GM18867 (cell line): ENCODE measurements around the gene ARPC4.
"Not testable (repeated sequence)": the region's sequence is repeated elsewhere in the genome, so short reads cannot be mapped to it uniquely, and the experiment has no call there.

Experiments
- ATAC-seq: cut with Tn5 transposase; IDR thresholded peaks from one replicate; pipeline ENCODE4 v1.9.1; 2021; ENCODE audit warnings: mild to moderate bottlenecking, moderate library complexity; ENCODE audit not compliant: unreplicated experiment

Gene ARPC4

GRCh38 chr3:9769426-9770275 is 23.2 kb upstream of the ARPC4 start, which contains the start of gene CAMK1:
CAMK1 (minus strand) TSS chr3:9769947; CDS start chr3:9767749, 2,198 bp downstream.
- ATAC-seq: no peak

- no peak for ATAC-seq
Measured at GRCh38 chr3:9770276-9770812, 22.5 kb upstream of the ARPC4 start.

- not testable (repeated sequence) for ATAC-seq
Measured at GRCh38 chr3:9771007-9771406, 21.9 kb upstream of the ARPC4 start.

DNA sequence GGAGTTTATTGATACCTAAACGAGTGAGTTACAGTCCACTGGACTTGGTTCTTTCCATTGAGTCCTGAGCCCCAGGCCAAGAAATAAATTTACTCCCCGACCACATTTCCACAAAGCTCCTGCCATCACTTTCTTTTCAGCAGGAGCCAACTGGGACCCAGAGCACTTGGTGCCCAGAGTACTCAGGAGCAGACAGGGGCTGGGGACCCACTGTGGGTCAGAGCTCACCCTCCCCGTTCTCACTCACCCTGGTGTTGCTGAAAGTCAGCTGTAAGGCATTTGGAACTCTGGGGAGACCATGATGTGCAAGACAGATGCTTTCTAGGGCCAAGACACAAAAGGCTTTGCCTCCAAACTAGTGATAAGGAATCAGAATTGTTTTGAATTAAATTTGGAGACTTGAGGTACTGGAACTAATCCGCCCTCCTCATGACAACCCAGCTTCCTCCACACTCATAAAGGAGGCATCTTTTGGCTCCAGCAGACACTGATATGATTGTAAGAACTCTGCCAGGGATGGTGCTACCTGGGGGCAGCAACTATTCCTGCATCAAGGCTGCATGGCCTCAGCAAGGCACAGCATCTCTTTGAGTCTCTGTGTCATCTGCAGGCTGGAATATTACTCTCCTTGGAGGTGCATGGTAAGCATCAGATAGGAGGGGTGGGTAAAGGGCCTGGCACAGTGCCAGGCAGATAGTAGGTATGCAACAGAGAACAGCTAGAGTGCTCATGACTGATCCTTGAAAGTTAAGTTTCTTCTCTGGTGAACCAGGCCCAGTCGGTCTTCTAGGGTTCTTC is 15.8 kb upstream of the ARPC4 start:
- no peak for ATAC-seq

DNA sequence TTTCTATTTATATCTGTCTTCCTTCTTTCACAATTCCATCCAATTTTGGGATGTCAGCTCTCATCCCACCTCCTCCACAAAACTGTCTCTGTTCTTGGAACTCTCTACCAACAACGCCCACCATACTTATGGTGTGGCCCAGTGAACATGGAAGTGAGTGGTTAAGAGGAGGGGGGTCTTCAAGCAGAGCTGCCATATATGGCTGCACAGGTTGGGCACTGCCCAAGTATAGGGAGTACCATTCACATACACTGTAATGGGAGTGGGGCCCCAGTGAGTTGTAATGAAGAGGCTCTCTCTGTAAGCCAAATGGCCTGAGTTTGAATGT is 15.2 kb upstream of the ARPC4 start:
- no peak for ATAC-seq

DNA sequence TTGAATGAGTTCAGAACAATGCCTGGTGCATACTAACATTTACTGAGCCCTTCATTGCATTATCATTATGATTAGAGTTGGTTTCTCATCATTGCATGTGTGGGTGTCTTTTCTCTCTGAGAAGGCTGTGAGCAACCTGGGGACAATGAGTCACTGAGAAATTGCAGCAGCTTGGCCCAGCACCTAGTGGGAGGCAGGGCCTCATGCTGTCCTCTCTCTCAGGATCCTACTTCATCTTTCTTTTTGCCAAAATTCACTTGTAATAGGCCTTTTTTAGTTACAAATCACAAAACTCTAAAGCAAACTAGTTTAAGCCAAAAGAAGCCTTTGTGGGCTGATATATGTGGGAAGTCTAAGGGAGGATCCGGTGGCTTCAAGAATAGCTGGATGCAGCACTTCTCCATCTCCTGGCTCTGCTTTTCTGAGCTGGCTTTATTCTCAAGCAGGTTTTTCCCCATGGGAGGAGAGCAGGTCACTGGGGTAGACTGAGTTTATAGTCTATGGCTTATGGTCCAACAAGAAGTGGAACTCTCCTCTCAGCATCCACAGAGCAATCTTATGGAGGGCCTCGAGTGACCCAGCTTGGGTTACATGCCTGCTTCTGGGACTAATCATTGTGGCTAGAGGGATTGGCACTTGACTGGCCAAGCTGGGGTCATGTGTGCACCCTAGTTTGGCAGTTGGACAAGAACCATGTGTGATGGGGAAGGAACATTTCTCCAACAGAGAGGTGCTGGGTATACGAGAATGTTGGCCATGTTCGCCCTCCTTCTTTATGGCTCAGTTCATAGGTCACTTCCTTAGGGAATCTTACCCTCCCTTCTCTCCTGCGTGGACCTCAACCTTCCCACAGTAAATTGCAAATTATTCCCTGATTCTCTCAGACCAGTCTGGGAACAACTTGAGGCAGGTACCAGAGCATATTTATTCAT is 14.5 kb upstream of the ARPC4 start:
- no peak for ATAC-seq

GRCh38 chr3:9779075-9779593 is 13.7 kb upstream of the ARPC4 start:
- ATAC-seq: no peak

- peak; percentile 45 for ATAC-seq
Measured at GRCh38 chr3:9779721-9780457, 13.0 kb upstream of the ARPC4 start.

DNA sequence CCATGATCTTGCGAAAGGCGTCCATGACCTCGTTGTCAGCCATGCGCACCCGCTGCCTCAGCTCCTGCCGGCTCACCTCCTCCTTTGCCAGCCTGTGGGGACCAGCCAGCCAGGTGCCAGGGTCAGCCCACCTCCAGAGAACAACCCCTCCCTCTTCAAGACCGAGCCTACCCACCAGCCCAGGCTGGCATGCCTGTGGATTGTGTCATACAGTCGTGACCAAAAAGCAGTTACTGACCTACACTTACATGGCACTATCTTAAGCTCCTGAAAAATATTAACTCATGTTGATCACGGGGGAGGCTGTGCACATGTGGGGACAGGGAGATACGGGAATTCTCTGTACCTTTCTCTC is 12.4 kb upstream of the ARPC4 start:
- ATAC-seq: no peak

DNA sequence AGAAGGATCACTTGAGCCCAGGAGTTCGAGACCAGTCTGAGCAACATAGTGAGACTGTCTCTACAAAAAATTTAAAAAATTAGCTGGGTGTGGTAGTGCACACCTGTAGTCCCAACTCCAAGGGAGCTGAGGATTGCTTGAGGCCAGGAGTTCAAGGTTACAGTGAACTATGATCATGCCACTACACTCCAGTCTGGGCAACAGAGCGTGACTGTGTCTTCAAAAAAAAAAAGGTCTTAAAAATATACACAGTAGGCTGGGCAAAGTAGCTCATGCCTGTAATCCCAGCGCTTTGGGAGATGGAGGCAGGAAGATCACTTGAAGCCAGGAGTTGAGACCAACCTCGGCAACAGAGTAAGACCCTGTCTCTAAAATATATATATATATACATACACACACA is 12.0 kb upstream of the ARPC4 start:
- no peak for ATAC-seq

DNA sequence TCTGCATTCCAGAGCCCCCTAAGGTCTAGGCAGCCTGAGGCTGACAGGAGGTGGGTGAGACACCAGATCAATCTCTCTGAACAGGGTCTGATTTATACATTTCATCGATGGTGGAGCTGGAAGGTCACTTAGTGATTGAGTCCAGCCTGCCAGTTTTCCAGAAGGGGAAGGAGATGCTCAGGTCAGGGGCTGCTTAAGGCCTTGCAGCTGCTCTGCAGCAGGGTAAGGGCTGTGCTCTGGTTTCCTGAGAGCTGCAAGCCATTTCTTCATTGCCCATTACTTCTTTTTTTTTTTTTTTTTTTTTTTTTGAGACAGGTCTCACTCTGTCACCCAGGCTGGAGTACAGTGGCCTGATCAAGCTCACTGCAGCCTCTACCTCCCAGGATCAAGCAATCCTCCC is 11.3 kb upstream of the ARPC4 start:
- ATAC-seq: no peak

GRCh38 chr3:9781978-9782603 is 10.8 kb upstream of the ARPC4 start:
- ATAC-seq: no peak

- no peak for ATAC-seq
Measured at GRCh38 chr3:9782770-9783169, 10.1 kb upstream of the ARPC4 start.

DNA sequence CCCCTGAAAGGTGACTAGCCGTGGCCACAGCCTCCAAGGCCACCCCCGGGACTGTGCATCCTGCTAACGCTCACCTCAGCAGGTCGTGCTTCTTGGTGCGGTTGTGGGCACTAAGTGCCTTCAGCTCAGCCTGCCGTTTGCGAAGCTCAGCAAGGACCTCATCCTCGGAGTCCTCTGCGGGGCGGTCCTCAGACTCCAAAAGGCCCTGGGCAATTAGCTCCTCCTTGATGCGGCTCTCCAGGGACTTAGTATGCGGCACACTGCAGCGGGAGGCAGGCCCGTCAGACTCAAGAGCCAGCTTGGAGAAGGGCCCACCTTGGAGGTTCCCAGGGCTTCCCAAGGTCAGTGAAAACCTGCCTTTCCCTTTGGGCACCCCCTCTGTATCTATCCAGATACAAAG is 8.9 kb upstream of the ARPC4 start:
- ATAC-seq: no peak

- ATAC-seq: no peak
Measured at GRCh38 chr3:9784965-9785364, 7.9 kb upstream of the ARPC4 start.

- ATAC-seq: no peak
Measured at GRCh38 chr3:9785602-9786001, 7.3 kb upstream of the ARPC4 start.

DNA sequence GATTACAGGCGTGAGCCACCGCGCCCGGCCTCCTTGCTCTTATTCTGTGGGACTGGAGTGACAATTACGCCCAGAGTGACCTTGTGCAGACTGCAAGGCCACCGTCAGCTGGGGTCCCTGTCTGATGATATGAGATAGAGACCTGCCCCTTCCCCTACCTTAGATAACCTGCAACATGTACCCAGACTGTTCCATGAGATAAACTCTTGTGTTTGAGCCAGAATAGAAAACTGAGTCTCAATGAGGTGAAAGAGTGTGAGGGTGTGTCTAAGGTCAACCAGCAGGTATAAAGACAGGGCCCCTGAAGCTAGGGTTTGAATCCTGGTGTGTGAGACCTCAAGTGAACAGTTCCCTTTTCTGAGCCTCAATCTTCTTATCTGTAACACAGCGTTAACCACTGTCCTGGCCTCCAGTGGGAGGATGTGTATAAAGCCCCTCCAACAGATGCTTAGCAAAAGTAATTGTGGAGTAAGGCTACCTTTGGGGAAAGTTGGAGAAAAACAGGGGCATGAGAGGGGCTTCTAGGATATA is 6.6 kb upstream of the ARPC4 start:
- ATAC-seq: no peak

GRCh38 chr3:9786825-9787669 is 5.8 kb upstream of the ARPC4 start:
- no peak for ATAC-seq
